Lower lobe of right lung (tissue), 2 donors: Measurements from ENCODE around the gene ITPKB. TPM values are rescaled to one million over a fixed set of nuclear protein-coding genes. Genes with fewer than 3 reads are reported as not detected.
A peak's percentile ranks its signal among the peaks of the same experiment; 100 is the strongest.

ENCODE experiments used
- ATAC-seq, 2 donors: fragments of 200-7000 bp; cut with Tn5 transposase; one replicate each; pipeline ENCODE4 v1.9.1; 2020 to 2022; ENCODE audit warnings: mild to moderate bottlenecking in 2 of 2, moderate library complexity in 2 of 2
- DNase-seq: peaks from one replicate; pipeline ENCODE4 v3.0.0-alpha.2; 2020
- H3K27ac ChIP-seq: fragments of 200-600 bp; one replicate; pipeline ENCODE4 v1.8.0; 2022
- H3K27me3 ChIP-seq: fragments of 200-600 bp; one replicate; pipeline ENCODE4 v1.8.0; 2022; ENCODE audit warnings: low read depth
- H3K36me3 ChIP-seq: fragments of 200-600 bp; one replicate; pipeline ENCODE4 v1.8.0; 2022; ENCODE audit warnings: mild to moderate bottlenecking
- H3K4me1 ChIP-seq: fragments of 200-600 bp; one replicate; pipeline ENCODE4 v1.8.0; 2022
- H3K4me3 ChIP-seq: fragments of 200-600 bp; one replicate; pipeline ENCODE4 v1.8.0; 2022; ENCODE audit warnings: mild to moderate bottlenecking
- H3K9me3 ChIP-seq: fragments of 200-600 bp; one replicate; pipeline ENCODE4 v1.8.0; 2022
- CTCF ChIP-seq: fragments of 200-600 bp; IDR thresholded peaks from one replicate; pipeline ENCODE4 v1.8.0; 2022; ENCODE audit warnings: antibody characterized with exemption, mild to moderate bottlenecking
- intact Hi-C: fragments of 100-400 bp; cut with DNase I; formaldehyde crosslinking; loops from one replicate; pipeline ENCODE4 v1.11.0; 2022
- total RNA-seq: library from RNA; stranded (reverse); fragmentation: NEBNext Ultra II Directional; extraction: Animal tissue kit (Norgen Biotek cat#: 25700); gene quantifications from one replicate; pipeline ENCODE4 v1.2.1, GENCODE V29; 2021
- donor health status: DM: no; HTN: yes; CAD: no; lungs with severe emphysema.

The ITPKB gene
- total RNA-seq, 1 donor from 2014 or later: 42.3 TPM

GRCh38 chr1:226719596-226720387 is 19.3 kb downstream of the ITPKB start:
- peaks cover 34% of the 10 kb centered on the region for H3K4me1 ChIP-seq
- TF ChIP-seq CTCF: no peak
- no peak for ATAC-seq
- DNase-seq: no peak
- H3K4me3 ChIP-seq: no peak overlapping the region
- H3K27ac ChIP-seq: no peak overlapping the region
- no peaks in the 10 kb centered on the region for H3K9me3 ChIP-seq
- intact Hi-C loops: no loop called here
- H3K27me3 ChIP-seq: no peaks in the 10 kb centered on the region
- H3K36me3 ChIP-seq: no peaks in the 10 kb centered on the region

GRCh38 chr1:226717256-226717909 is 21.7 kb downstream of the ITPKB start:
- H3K9me3 ChIP-seq: no peaks in the 10 kb centered on the region
- H3K27me3 ChIP-seq: no peaks in the 10 kb centered on the region
- DNase-seq: peak; percentile 71
- no peak overlapping the region for H3K4me3 ChIP-seq
- H3K27ac ChIP-seq: peak overlapping the region; percentile 33
- intact Hi-C loops: no loop called here
- ATAC-seq: peak; percentile 74 to 86
- no peak for TF ChIP-seq CTCF
- H3K4me1 ChIP-seq: peaks cover 22% of the 10 kb centered on the region
- H3K36me3 ChIP-seq: no peaks in the 10 kb centered on the region

GRCh38 chr1:226716577-226716976 is 22.5 kb downstream of the ITPKB start:
- Histone ChIP-seq H3K36me3 (no peaks in the 10 kb centered on the region), H3K4me3 (no peak overlapping the region)

GRCh38 chr1:226714148-226714547 is 24.9 kb downstream of the ITPKB start:
- H3K9me3 ChIP-seq: no peaks in the 10 kb centered on the region
- H3K27ac ChIP-seq: no peak overlapping the region
- TF ChIP-seq CTCF: no peak
- ATAC-seq (no peak), DNase-seq (no peak)
- peaks cover 54% of the 10 kb centered on the region for H3K4me1 ChIP-seq
- no peaks in the 10 kb centered on the region for H3K36me3 ChIP-seq
- no peaks in the 10 kb centered on the region for H3K27me3 ChIP-seq
- H3K4me3 ChIP-seq: no peak overlapping the region
- intact Hi-C loops: no loop called here

More at GRCh38 chr1:226716577-226716976, 22.5 kb downstream of the ITPKB start:
- H3K27me3 ChIP-seq: no peaks in the 10 kb centered on the region
- peaks cover 30% of the 10 kb centered on the region for H3K4me1 ChIP-seq
- no peak for TF ChIP-seq CTCF
- ATAC-seq: no peak
- intact Hi-C loops: no loop called here
- no peak overlapping the region for H3K27ac ChIP-seq
- no peaks in the 10 kb centered on the region for H3K9me3 ChIP-seq
- DNase-seq: no peak

GRCh38 chr1:226712742-226713419 is 26.2 kb downstream of the ITPKB start:
- Histone ChIP-seq H3K4me3 (no peak overlapping the region), H3K27ac (no peak overlapping the region), H3K36me3 (no peaks in the 10 kb centered on the region), H3K4me1 (peaks cover 67% of the 10 kb centered on the region), H3K27me3 (no peaks in the 10 kb centered on the region), H3K9me3 (no peaks in the 10 kb centered on the region)
- no peak for ATAC-seq
- DNase-seq: no peak
- intact Hi-C loops: no loop called here
- no peak for TF ChIP-seq CTCF
